HepG2 (cell line): ENCODE measurements around the gene DAG1. TPM values are rescaled to one million over a fixed set of nuclear protein-coding genes. Genes with fewer than 3 reads are reported as not detected.

Experiments used
- ATM ChIP-seq: fragments of 450-650 bp; IDR thresholded peaks from 2 replicates; pipeline ENCODE4 v1.7.1; 2017; ENCODE audit warnings: mild to moderate bottlenecking, borderline replicate concordance
- CHCHD3 ChIP-seq: sonication (generic); formaldehyde crosslinking; IDR thresholded peaks from 2 replicates; pipeline ENCODE4 v1.8.0; 2022; ENCODE audit warnings: mild to moderate bottlenecking, missing genetic modification reagents, moderate library complexity
- KDM6A ChIP-seq: IDR thresholded peaks from 2 replicates; pipeline ENCODE4 v1.6.1; 2016; ENCODE audit warnings: low read depth
- NCOR1 ChIP-seq: fragments of 200-600 bp; sonication (generic); IDR thresholded peaks from 2 replicates; pipeline ENCODE4 v1.7.0; 2017; ENCODE audit warnings: antibody characterized with exemption, low read length, borderline replicate concordance
- SNRNP70 ChIP-seq: fragments of 200-400 bp; formaldehyde crosslinking; IDR thresholded peaks from 2 replicates; pipeline ENCODE4 v1.6.1; 2017; ENCODE audit warnings: mild to moderate bottlenecking, low read depth, low read length, moderate library complexity
- SYNCRIP ChIP-seq: fragments of 200-400 bp; formaldehyde crosslinking; IDR thresholded peaks from 2 replicates; pipeline ENCODE4 v1.6.1; 2018; ENCODE audit warnings: mild to moderate bottlenecking, low read depth, low read length; ENCODE audit not compliant: insufficient read depth
- TBX3 ChIP-seq: fragments of 450-650 bp; IDR thresholded peaks from 2 replicates; pipeline ENCODE4 v1.6.1; 2017; ENCODE audit warnings: antibody characterized with exemption, mild to moderate bottlenecking, inconsistent platforms, borderline replicate concordance
- TSC22D2 ChIP-seq: sonication (generic); formaldehyde crosslinking; IDR thresholded peaks from 2 replicates; pipeline ENCODE4 v1.5.1; 2020; ENCODE audit warnings: missing genetic modification reagents, mild to moderate bottlenecking, borderline replicate concordance
- ZMYM3 ChIP-seq: sonication (generic); formaldehyde crosslinking; IDR thresholded peaks from 2 replicates; pipeline ENCODE4 v1.5.1; 2020; ENCODE audit warnings: mild to moderate bottlenecking, missing genetic modification reagents
- ZNF230 ChIP-seq: sonication (generic); formaldehyde crosslinking; IDR thresholded peaks from 2 replicates; pipeline ENCODE4 v1.4.0; 2020; ENCODE audit warnings: mild to moderate bottlenecking, missing genetic modification reagents
- ZNF292 ChIP-seq: sonication (generic); formaldehyde crosslinking; IDR thresholded peaks from 2 replicates; pipeline ENCODE4 v1.8.1; 2022; ENCODE audit warnings: mild to moderate bottlenecking, low read depth, missing genetic modification reagents, borderline replicate concordance
- ZNF605 ChIP-seq: sonication (generic); formaldehyde crosslinking; IDR thresholded peaks from 2 replicates; pipeline ENCODE4 v1.8.0; 2022; ENCODE audit warnings: mild to moderate bottlenecking, missing genetic modification reagents
- polyA plus RNA-seq, 8 experiments: library from polyadenylated mRNA; depleted of rRNA in 3 of 8; stranded (reverse) in 7 of 8; unstranded in 1 of 8; fragments of >200 nt; fragmentation: Illumina TruSeq in 4 of 8; extraction: Trizol in 4 of 8; gene quantifications; 2 replicates each; pipeline versions ENCODE4 v1.2.1 to v1.2.3, GENCODE V29; 2011 to 2016; ENCODE audit warnings: low read depth in 4 of 8, missing spikeins in 1 of 8, mixed read lengths in 1 of 8; ENCODE audit not compliant: insufficient read depth in 1 of 8
- total RNA-seq, 5 experiments: library from RNA; depleted of rRNA; stranded (reverse); fragments of >200 nt; fragmentation: Illumina TruSeq; extraction: Trizol; gene quantifications; 2 replicates each; pipeline ENCODE4 v1.2.3, GENCODE V29; 2016; ENCODE audit warnings: low read depth in 1 of 5
- TF ChIP-seq, protein P1 (sequence below), 2 experiments: fragments of 450-650 bp in 1 of 2; sonication (generic) in 1 of 2; formaldehyde crosslinking; IDR thresholded peaks; 2 replicates each; pipeline versions ENCODE4 v1.5.0 to v1.8.0; 2020 to 2022; ENCODE audit warnings: mild to moderate bottlenecking in 1 of 2, missing genetic modification reagents in 1 of 2
- TF ChIP-seq, protein P2 (sequence below): sonication (generic); formaldehyde crosslinking; IDR thresholded peaks from 2 replicates; pipeline ENCODE4 v1.9.0; 2021; ENCODE audit warnings: missing genetic modification reagents, borderline replicate concordance
- TF ChIP-seq, protein P3 (sequence below): sonication (generic); formaldehyde crosslinking; IDR thresholded peaks from 2 replicates; pipeline ENCODE4 v1.4.0; 2020; ENCODE audit warnings: missing genetic modification reagents; ENCODE audit errors: not compliant biosample characterization
- TF ChIP-seq, protein P4 (sequence below): sonication (generic); formaldehyde crosslinking; IDR thresholded peaks from 2 replicates; pipeline ENCODE4 v1.4.0; 2020; ENCODE audit warnings: mild to moderate bottlenecking, missing genetic modification reagents, borderline replicate concordance
- TF ChIP-seq, protein P5 (sequence below): sonication (generic); formaldehyde crosslinking; IDR thresholded peaks from 2 replicates; pipeline ENCODE4 v1.4.0; 2020; ENCODE audit warnings: mild to moderate bottlenecking, low read depth, missing genetic modification reagents

The DAG1 gene
- total and polyA plus RNA-seq, 2 of the 13 experiments (the other 11 are each of a cell fraction or from before 2014, with no cell fraction given), result 47.3 to 50.4 TPM

DNA sequence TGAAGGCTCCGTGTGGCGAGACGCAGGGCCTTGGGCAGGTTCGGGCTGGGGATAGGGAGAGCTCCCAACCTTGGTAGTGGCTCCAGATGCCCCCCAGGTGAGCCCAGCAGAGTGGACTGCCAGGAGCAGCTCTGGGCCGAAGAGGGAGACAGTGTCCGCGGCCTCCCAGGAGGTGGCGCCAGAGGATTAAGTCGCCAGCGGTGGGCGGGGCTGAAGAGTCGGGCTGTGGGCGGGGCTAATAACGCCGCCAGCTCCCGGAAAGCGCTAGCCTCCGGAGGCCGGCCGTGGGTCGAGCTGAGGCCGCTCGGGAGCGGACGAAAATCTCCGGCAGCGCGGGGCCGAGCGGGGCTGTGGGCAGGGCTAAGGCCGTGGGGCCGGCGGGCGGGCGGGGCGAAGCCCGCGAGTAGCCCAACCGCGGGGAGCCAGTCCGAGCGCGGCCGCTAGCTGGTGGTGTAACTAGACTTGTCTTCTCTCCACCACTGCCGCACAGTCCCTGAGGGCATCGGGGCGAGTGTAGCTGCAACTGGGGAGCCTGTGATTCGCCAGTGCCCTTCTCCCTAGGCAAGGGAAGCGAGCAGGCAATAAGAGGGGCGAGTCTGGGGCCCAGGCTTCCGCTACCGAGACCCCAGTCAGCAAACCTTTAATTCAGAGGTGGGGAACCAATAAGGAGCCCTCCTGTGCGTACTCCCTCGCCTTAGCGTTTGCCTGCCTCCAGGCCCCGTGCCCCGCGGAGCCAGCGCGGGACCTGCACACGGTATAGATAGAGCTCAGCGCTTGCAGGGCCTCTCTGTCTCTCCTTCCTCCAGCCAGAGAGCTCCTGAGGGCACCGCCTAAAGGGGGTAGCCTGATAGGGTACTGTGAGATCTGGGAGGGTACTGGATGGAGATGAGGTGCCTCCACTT is 69.8 kb downstream of the DAG1 start (continued):
- 0 out of 2 replicates have a peak, but pooled peaks have one; percentile 12 for TF ChIP-seq ZNF292
- TF ChIP-seq CHCHD3 (CRISPR knock-in tag), result no peak
- TF ChIP-seq ATM, result no peak
- TF ChIP-seq, protein P1, sequence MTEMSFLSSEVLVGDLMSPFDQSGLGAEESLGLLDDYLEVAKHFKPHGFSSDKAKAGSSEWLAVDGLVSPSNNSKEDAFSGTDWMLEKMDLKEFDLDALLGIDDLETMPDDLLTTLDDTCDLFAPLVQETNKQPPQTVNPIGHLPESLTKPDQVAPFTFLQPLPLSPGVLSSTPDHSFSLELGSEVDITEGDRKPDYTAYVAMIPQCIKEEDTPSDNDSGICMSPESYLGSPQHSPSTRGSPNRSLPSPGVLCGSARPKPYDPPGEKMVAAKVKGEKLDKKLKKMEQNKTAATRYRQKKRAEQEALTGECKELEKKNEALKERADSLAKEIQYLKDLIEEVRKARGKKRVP (CRISPR knock-in tag; IDR thresholded peaks at IDR 0.05), result no peak
- TF ChIP-seq ZNF230 (CRISPR knock-in tag), result 0 out of 2 replicates have a peak, but pooled peaks have one; percentile 17
- TF ChIP-seq, protein P2, sequence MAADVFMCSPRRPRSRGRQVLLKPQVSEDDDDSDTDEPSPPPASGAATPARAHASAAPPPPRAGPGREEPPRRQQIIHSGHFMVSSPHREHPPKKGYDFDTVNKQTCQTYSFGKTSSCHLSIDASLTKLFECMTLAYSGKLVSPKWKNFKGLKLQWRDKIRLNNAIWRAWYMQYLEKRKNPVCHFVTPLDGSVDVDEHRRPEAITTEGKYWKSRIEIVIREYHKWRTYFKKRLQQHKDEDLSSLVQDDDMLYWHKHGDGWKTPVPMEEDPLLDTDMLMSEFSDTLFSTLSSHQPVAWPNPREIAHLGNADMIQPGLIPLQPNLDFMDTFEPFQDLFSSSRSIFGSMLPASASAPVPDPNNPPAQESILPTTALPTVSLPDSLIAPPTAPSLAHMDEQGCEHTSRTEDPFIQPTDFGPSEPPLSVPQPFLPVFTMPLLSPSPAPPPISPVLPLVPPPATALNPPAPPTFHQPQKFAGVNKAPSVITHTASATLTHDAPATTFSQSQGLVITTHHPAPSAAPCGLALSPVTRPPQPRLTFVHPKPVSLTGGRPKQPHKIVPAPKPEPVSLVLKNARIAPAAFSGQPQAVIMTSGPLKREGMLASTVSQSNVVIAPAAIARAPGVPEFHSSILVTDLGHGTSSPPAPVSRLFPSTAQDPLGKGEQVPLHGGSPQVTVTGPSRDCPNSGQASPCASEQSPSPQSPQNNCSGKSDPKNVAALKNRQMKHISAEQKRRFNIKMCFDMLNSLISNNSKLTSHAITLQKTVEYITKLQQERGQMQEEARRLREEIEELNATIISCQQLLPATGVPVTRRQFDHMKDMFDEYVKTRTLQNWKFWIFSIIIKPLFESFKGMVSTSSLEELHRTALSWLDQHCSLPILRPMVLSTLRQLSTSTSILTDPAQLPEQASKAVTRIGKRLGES (CRISPR knock-in tag), result 0 out of 2 replicates have a peak, but pooled peaks have one; percentile 22
- 0 out of 2 replicates have a peak, but pooled peaks have one; percentile 11 for TF ChIP-seq ZNF605 (CRISPR knock-in tag)
- TF ChIP-seq, protein P3, sequence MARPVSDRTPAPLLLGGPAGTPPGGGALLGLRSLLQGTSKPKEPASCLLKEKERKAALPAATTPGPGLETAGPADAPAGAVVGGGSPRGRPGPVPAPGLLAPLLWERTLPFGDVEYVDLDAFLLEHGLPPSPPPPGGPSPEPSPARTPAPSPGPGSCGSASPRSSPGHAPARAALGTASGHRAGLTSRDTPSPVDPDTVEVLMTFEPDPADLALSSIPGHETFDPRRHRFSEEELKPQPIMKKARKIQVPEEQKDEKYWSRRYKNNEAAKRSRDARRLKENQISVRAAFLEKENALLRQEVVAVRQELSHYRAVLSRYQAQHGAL (CRISPR knock-in tag), result no peak
- TF ChIP-seq, protein P4, sequence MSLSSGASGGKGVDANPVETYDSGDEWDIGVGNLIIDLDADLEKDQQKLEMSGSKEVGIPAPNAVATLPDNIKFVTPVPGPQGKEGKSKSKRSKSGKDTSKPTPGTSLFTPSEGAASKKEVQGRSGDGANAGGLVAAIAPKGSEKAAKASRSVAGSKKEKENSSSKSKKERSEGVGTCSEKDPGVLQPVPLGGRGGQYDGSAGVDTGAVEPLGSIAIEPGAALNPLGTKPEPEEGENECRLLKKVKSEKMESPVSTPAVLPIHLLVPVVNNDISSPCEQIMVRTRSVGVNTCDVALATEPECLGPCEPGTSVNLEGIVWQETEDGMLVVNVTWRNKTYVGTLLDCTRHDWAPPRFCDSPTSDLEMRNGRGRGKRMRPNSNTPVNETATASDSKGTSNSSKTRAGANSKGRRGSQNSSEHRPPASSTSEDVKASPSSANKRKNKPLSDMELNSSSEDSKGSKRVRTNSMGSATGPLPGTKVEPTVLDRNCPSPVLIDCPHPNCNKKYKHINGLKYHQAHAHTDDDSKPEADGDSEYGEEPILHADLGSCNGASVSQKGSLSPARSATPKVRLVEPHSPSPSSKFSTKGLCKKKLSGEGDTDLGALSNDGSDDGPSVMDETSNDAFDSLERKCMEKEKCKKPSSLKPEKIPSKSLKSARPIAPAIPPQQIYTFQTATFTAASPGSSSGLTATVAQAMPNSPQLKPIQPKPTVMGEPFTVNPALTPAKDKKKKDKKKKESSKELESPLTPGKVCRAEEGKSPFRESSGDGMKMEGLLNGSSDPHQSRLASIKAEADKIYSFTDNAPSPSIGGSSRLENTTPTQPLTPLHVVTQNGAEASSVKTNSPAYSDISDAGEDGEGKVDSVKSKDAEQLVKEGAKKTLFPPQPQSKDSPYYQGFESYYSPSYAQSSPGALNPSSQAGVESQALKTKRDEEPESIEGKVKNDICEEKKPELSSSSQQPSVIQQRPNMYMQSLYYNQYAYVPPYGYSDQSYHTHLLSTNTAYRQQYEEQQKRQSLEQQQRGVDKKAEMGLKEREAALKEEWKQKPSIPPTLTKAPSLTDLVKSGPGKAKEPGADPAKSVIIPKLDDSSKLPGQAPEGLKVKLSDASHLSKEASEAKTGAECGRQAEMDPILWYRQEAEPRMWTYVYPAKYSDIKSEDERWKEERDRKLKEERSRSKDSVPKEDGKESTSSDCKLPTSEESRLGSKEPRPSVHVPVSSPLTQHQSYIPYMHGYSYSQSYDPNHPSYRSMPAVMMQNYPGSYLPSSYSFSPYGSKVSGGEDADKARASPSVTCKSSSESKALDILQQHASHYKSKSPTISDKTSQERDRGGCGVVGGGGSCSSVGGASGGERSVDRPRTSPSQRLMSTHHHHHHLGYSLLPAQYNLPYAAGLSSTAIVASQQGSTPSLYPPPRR (CRISPR knock-in tag), result no peak
- TF ChIP-seq SYNCRIP, result no peak
- TF ChIP-seq KDM6A (CRISPR knock-in tag), result no peak
- no peak for TF ChIP-seq TBX3
- TF ChIP-seq, protein P5, sequence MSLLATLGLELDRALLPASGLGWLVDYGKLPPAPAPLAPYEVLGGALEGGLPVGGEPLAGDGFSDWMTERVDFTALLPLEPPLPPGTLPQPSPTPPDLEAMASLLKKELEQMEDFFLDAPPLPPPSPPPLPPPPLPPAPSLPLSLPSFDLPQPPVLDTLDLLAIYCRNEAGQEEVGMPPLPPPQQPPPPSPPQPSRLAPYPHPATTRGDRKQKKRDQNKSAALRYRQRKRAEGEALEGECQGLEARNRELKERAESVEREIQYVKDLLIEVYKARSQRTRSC (CRISPR knock-in tag), result no peak
- TF ChIP-seq ZMYM3 (CRISPR knock-in tag), result no peak
- no peak for TF ChIP-seq TSC22D2 (CRISPR knock-in tag)
- TF ChIP-seq NCOR1, result no peak
- TF ChIP-seq SNRNP70, result no peak
